BLaER1 treated with 17β-estradiol and CSF1 and Interleukin-3, amounts not matched to agents 10 nM and 100 nM (cell line): ENCODE data around the gene IFNA6.

ENCODE experiments used
- H3K27ac ChIP-seq, 11 experiments: shearing (Covaris generic); formaldehyde crosslinking; 2 replicates each; pipeline ENCODE4 v1.8.1; 2022
- H3K27me3 ChIP-seq, 11 experiments: shearing (Covaris generic); formaldehyde crosslinking; 2 replicates each; pipeline ENCODE4 v1.8.1; 2022
- H3K36me3 ChIP-seq, 11 experiments: shearing (Covaris generic); formaldehyde crosslinking; 2 replicates each; pipeline ENCODE4 v1.8.1; 2022
- H3K4me1 ChIP-seq, 10 experiments: shearing (Covaris generic); formaldehyde crosslinking; 2 replicates each; pipeline ENCODE4 v1.8.1; 2022
- H3K4me2 ChIP-seq, 11 experiments: shearing (Covaris generic); formaldehyde crosslinking; 2 replicates each; pipeline ENCODE4 v1.8.1; 2022
- H3K4me3 ChIP-seq, 10 experiments: shearing (Covaris generic); formaldehyde crosslinking; 2 replicates each; pipeline ENCODE4 v1.8.1; 2022
- H3K9ac ChIP-seq, 11 experiments: shearing (Covaris generic); formaldehyde crosslinking; 2 replicates each; pipeline ENCODE4 v1.8.1; 2022
- H3K9me3 ChIP-seq, 11 experiments: shearing (Covaris generic); formaldehyde crosslinking; replicated peaks in 1 of 11; 2 replicates each; pipeline ENCODE4 v1.8.1; 2022
- H4K20me1 ChIP-seq, 11 experiments: shearing (Covaris generic); formaldehyde crosslinking; 2 replicates each; pipeline ENCODE4 v1.8.1; 2022
- Cebpa-rat ChIP-seq, 11 experiments: shearing (Covaris generic); IDR thresholded peaks; 2 replicates each; pipeline ENCODE4 v1.8.1; 2022

Gene IFNA6

DNA sequence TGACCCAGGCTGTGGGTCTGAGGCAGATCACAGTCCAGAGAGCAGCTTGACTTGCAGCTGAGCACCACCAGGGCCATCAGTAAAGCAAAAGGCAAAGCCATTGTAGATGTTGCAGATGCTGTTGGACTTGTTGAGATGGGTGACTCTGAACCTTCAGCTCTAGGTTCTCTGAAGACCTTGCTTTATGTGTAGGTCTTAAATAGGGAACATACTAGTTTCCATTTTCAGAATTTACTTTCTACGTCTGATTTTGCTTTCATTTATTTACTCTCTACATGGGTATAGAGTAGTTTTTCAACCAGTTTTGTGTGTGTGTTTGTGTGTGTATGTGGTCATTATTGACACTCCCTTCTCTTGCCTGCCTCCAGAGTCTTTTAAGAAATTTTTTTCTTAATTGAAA lies at the start of gene IFNA6:
Gene IFNA6, minus strand, starts transcription at position 101 of the 400 bp plus-strand sequence. Its CDS starts 0 bp downstream, at position 101.
- H3K4me2 ChIP-seq, result no peak within 1 kb of the TSS
- no peaks in the 10 kb centered on the region for H3K36me3 ChIP-seq
- H3K9me3 ChIP-seq, result peaks cover 7 to 20% (median 15%) of the 10 kb centered on the region in 11 experiments
- no peaks in the 10 kb centered on the region for H3K4me1 ChIP-seq
- H3K9ac ChIP-seq, result no peak within 1 kb of the TSS
- no peak within 1 kb of the TSS for H3K4me3 ChIP-seq
- no peaks in the 10 kb centered on the region for H4K20me1 ChIP-seq
- H3K27me3 ChIP-seq, result peaks cover 0 to 58% (median 0%) of the 10 kb centered on the region in 11 experiments; a peak in 4 of 22 replicates
- no peak within 1 kb of the TSS for H3K27ac ChIP-seq
- no peak for TF ChIP-seq Cebpa-rat (IDR thresholded peaks at IDR 0.05)

DNA sequence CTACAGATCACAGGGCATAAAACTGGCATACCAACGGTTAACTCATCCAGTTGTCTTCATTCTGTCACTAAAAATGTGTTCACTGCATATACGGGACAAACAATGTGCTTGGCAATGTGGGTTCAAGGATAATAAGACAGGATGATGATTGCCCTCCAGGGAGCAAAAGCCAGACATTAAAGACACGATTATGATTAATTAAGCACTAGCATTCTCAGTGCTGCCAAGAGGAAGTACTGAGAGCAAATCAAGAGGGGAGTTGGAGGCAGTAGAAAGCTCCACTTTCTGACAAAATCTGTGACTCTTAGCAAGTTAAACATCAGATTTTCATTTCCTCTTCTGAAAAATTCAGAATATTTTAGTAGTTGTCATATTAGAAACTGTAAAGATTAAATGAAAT lies 49.3 kb upstream of the IFNA6 start:
- Histone ChIP-seq H3K4me1 (peaks cover 0 to 20% (median 10%) of the 10 kb centered on the region in 10 experiments; a peak in 12 of 20 replicates), H3K9me3 (peaks cover 0 to 10% (median 8%) of the 10 kb centered on the region in 11 experiments; a peak in 15 of 22 replicates), H4K20me1 (no peaks in the 10 kb centered on the region), H3K9ac (no peak overlapping the region), H3K27me3 (peaks cover 0 to 91% (median 6%) of the 10 kb centered on the region in 11 experiments; a peak in 12 of 22 replicates), H3K4me2 (no peak overlapping the region), H3K36me3 (no peaks in the 10 kb centered on the region), H3K4me3 (no peak overlapping the region), H3K27ac (no peak overlapping the region)
- TF ChIP-seq Cebpa-rat (IDR thresholded peaks at IDR 0.05), result no peak

DNA sequence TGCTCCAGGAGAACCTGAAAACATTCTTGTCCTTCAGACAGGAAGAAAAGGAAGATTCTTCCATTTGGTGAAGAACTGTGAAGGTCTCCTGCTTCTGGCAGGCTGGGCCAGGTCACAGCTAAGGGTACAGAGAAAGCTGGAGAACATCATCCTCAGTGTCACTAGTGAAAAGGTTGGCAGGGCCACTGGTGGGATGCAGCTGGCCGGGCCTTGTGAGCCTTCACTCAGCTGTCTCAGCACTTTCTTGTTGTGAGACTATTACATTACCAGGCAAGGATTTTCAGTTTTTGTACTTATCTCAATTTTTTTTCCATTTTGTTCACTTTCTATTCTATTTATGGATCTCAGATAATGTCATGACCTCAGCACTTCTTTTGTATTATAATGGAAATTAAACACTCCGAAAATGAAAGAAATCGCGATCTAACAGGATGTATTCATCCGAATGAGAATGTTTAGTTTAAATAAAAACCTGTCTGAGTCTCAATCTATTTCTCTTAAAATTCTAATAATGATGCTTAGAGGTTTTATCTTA lies 48.3 kb upstream of the IFNA6 start:
- H3K4me2 ChIP-seq, result no peak overlapping the region

DNA sequence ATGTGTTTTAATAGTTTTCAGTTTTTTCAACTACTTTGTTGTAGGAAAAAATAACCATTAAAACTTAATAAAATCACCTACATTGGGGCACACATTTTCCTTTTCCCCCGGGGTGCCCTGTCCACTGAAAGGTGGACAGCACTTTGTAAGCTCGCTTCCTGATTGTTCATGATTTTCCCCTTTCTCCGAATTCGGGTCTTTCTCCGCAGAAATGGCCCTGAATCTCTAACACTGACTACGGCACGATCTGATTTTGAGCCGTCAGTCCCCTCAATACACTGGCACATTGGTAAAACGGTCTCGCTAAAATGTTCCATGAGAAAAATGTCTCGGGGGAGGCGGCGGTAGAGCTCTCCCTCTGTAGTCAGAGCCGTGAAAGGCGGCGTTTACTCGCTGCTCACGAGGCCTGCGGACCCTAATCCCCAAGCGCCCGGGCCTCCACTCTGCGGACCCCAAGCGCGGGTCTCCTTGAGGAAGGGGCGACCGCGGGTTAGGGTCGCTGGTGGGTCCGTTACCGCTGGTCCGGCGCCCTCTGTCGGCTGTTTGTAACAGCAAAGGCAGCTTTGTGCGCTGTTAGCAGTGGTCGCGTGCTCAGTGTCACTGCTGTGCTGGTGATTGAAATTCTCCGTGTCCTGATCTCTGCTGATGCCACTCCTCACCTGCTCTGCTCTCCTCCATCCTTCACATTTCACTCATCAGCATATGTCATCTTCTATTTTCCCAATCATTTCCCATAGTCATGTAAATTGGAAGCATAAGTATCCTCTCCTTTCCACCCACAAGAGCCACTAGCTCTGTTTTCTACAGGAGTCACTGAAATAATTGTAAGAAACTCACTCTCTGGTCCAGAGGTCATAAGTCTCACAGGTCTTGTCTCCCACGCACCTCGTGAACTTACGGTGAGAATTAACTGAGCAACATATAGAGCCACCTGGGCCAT lies 45.4 kb upstream of the IFNA6 start:
- no peak for TF ChIP-seq Cebpa-rat (IDR thresholded peaks at IDR 0.05)
- H3K36me3 ChIP-seq, result no peaks in the 10 kb centered on the region
- H4K20me1 ChIP-seq, result peaks cover 0 to 12% (median 0%) of the 10 kb centered on the region in 11 experiments; a peak in 4 of 22 replicates
- H3K9ac ChIP-seq, result peak overlapping the region in 9 of 11 experiments; percentile 14 to 65 (median 61); a peak in 16 of 22 replicates
- H3K4me1 ChIP-seq, result peaks cover 0 to 11% (median 3%) of the 10 kb centered on the region in 10 experiments; a peak in 7 of 20 replicates
- peak overlapping the region; percentile 66 to 94 (median 86) for H3K4me2 ChIP-seq
- no peak overlapping the region for H3K27ac ChIP-seq
- peaks cover 0 to 96% (median 8%) of the 10 kb centered on the region in 11 experiments; a peak in 12 of 22 replicates for H3K27me3 ChIP-seq
- H3K9me3 ChIP-seq, result no peaks in the 10 kb centered on the region
- H3K4me3 ChIP-seq, result peak overlapping the region; percentile 45 to 68 (median 56)

More for the DNA sequence above, 48.3 kb upstream of the IFNA6 start:
- no peak for TF ChIP-seq Cebpa-rat (IDR thresholded peaks at IDR 0.05)
- Histone ChIP-seq H3K9me3 (peaks cover 0 to 10% (median 8%) of the 10 kb centered on the region in 11 experiments; a peak in 15 of 22 replicates), H3K36me3 (no peaks in the 10 kb centered on the region), H3K27ac (no peak overlapping the region), H3K4me1 (peaks cover 0 to 20% (median 10%) of the 10 kb centered on the region in 10 experiments; a peak in 12 of 20 replicates), H3K27me3 (peaks cover 0 to 89% (median 6%) of the 10 kb centered on the region in 11 experiments; a peak in 12 of 22 replicates), H3K9ac (no peak overlapping the region), H3K4me3 (no peak overlapping the region), H4K20me1 (no peaks in the 10 kb centered on the region)

DNA sequence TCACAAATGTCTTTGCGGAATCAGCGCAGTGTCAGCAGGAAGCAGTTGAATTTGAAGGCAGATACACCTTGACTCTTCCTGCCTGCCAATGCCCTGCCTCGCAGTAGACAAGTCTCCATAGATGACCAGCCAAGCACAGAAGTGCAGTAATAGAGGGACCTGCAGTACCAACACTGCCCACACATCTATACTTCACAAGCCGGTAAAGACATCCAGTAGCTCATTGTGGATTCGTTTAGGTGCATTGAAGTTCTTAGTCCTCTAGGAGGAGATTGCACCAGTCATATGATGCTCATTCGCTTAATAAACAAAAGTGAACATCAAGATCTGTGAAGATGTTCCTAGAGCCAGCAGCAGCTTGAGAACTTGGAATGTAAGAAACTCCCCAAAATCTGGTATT lies 41.6 kb upstream of the IFNA6 start:
- no peak overlapping the region for H3K9ac ChIP-seq
- peaks cover 0 to 9% (median 2%) of the 10 kb centered on the region in 10 experiments; a peak in 6 of 20 replicates for H3K4me1 ChIP-seq
- no peak overlapping the region for H3K4me3 ChIP-seq
- H3K9me3 ChIP-seq, result no peaks in the 10 kb centered on the region
- H3K4me2 ChIP-seq, result no peak overlapping the region
- peaks cover 0 to 98% (median 8%) of the 10 kb centered on the region in 11 experiments; a peak in 12 of 22 replicates for H3K27me3 ChIP-seq
- no peak for TF ChIP-seq Cebpa-rat (IDR thresholded peaks at IDR 0.05)
- no peaks in the 10 kb centered on the region for H3K36me3 ChIP-seq
- H3K27ac ChIP-seq, result no peak overlapping the region
- peaks cover 0 to 12% (median 0%) of the 10 kb centered on the region in 11 experiments; a peak in 4 of 22 replicates for H4K20me1 ChIP-seq

DNA sequence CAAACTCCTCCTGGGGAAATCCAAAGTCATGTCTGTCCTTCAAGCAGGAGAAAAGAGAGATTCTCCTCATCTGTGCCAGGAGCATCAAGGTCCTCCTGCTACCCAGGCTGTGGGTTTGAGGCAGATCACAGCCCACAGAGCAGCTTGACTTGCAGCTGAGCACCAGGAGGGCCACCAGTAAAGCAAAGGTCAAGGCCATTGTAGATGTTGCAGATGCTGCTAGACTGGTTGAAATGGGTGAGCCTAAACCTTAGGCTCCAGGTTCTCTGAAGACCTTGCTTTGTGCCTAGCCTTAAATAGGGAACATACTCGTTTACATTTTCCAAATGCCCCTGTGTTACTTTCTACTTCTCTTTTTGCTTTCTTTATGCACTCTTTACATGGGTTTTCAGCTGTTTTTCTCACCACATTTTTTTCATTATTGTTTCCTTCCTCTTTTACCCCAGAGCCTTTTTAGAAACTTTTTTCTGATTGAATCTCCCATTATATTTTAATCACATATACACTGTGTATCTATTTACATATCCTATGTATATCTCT lies 34.5 kb upstream of the IFNA6 start, which contains the start of gene IFNA2:
Gene IFNA2, minus strand, starts transcription at position 268 of the 540 bp plus-strand sequence. Its CDS starts 69 bp downstream, at position 199.
- Histone ChIP-seq H3K4me3 (no peak within 1 kb of the TSS), H3K4me2 (peak within 1 kb of the TSS in 10 of 11 experiments; percentile 4 to 80 (median 52); a peak in 20 of 22 replicates), H3K4me1 (peaks cover 18 to 32% (median 24%) of the 10 kb centered on the region in 10 experiments), H3K36me3 (no peaks in the 10 kb centered on the region), H3K9me3 (no peaks in the 10 kb centered on the region; a peak in 2 of 22 replicates), H3K27ac (no peak within 1 kb of the TSS), H3K9ac (no peak within 1 kb of the TSS), H3K27me3 (peaks cover 0 to 95% (median 0%) of the 10 kb centered on the region in 11 experiments; a peak in 8 of 22 replicates), H4K20me1 (peaks cover 0 to 23% (median 5%) of the 10 kb centered on the region in 11 experiments; a peak in 11 of 22 replicates)
- no peak for TF ChIP-seq Cebpa-rat (IDR thresholded peaks at IDR 0.05)

DNA sequence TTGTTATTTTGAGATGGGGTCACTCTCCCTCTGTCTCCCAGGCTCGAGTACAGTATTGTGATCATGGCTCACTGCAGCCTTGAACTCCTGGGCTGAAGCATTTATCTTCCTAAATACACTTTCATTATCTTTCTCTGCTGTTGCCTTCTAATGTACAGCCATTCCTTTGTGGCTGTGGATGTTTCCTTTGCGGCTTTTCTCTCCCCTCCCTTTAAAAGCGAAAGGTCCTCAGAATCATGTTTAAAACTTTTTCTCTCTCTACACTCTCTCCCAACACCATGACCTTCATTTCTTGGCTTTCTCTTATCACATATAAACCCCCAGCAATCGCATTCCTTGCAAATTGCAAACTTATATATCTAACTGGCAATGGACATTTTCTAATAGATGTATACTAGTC lies 32.9 kb upstream of the IFNA6 start:
- TF ChIP-seq Cebpa-rat (IDR thresholded peaks at IDR 0.05), result no peak
- Histone ChIP-seq H3K27ac (no peak overlapping the region), H3K4me3 (no peak overlapping the region), H3K9me3 (no peaks in the 10 kb centered on the region; a peak in 2 of 22 replicates), H3K4me2 (no peak overlapping the region), H3K9ac (no peak overlapping the region), H4K20me1 (peaks cover 0 to 23% (median 5%) of the 10 kb centered on the region in 11 experiments; a peak in 11 of 22 replicates), H3K36me3 (no peaks in the 10 kb centered on the region), H3K4me1 (peaks cover 24 to 41% (median 33%) of the 10 kb centered on the region in 10 experiments), H3K27me3 (peaks cover 0 to 95% (median 0%) of the 10 kb centered on the region in 11 experiments; a peak in 8 of 22 replicates)
